WTC11 (cell line): ENCODE results near the gene TMEM143.
A peak's percentile ranks its signal among the peaks of the same experiment; 100 is the strongest.

Experiments used
- ZNF263 ChIP-seq: sonication (generic); formaldehyde crosslinking; IDR thresholded peaks from 2 replicates; pipeline ENCODE4 v1.8.1; 2022; ENCODE audit warnings: low read depth, mild to moderate bottlenecking, moderate library complexity, missing genetic modification reagents
- TF ChIP-seq, protein P1 (sequence below): fragments of 200-600 bp; IDR thresholded peaks from 2 replicates; pipeline ENCODE4 v1.8.0; 2022; ENCODE audit warnings: antibody characterized with exemption

DNA sequence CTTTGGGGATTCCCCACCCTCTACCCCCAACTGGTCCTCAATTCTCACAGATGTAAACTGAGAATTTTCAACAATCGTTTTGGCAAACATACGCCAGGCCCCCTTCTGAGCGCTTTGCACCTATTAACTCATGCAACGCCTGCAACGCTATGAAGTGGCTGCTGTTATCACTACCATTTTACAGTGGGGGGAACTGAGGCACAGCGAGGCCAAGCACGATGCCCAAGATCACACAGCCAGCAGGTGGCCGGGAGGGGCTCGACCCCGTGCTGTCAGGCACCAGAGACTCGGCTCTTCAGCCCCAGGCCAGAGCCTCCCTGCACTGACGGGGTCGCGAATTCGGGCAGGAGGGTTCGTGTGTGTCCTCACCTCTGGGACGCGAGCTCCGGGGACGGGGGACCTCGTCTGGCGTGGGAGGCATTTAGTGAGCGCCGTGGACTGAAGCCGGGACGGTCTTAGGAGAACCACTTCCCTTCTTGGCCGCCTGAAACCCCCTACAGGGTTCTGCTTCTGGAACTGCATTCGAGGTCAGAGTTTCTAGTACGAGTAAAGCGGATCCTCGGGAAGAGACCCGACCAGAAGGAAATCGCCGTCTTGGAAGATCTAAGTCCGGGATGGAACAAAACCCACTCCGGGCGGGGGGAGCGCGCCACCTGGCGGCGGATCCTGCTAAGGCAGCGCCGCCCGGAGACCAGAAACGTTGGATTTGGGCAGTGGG is 72.8 kb downstream of the TMEM143 start:
- no peak for TF ChIP-seq ZNF263 (CRISPR knock-in tag)
- TF ChIP-seq, protein P1, sequence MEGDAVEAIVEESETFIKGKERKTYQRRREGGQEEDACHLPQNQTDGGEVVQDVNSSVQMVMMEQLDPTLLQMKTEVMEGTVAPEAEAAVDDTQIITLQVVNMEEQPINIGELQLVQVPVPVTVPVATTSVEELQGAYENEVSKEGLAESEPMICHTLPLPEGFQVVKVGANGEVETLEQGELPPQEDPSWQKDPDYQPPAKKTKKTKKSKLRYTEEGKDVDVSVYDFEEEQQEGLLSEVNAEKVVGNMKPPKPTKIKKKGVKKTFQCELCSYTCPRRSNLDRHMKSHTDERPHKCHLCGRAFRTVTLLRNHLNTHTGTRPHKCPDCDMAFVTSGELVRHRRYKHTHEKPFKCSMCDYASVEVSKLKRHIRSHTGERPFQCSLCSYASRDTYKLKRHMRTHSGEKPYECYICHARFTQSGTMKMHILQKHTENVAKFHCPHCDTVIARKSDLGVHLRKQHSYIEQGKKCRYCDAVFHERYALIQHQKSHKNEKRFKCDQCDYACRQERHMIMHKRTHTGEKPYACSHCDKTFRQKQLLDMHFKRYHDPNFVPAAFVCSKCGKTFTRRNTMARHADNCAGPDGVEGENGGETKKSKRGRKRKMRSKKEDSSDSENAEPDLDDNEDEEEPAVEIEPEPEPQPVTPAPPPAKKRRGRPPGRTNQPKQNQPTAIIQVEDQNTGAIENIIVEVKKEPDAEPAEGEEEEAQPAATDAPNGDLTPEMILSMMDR = peak; percentile 96
